ENCODE data around the gene CCDC102A. TPM values are rescaled to one million over a fixed set of nuclear protein-coding genes. Genes with fewer than 3 reads are reported as not detected.

CCDC102A gene
- polyA plus RNA-seq, 2 of the 4 experiments (the other 2 are of a cell fraction), result 8.0 to 8.3 TPM

DNA sequence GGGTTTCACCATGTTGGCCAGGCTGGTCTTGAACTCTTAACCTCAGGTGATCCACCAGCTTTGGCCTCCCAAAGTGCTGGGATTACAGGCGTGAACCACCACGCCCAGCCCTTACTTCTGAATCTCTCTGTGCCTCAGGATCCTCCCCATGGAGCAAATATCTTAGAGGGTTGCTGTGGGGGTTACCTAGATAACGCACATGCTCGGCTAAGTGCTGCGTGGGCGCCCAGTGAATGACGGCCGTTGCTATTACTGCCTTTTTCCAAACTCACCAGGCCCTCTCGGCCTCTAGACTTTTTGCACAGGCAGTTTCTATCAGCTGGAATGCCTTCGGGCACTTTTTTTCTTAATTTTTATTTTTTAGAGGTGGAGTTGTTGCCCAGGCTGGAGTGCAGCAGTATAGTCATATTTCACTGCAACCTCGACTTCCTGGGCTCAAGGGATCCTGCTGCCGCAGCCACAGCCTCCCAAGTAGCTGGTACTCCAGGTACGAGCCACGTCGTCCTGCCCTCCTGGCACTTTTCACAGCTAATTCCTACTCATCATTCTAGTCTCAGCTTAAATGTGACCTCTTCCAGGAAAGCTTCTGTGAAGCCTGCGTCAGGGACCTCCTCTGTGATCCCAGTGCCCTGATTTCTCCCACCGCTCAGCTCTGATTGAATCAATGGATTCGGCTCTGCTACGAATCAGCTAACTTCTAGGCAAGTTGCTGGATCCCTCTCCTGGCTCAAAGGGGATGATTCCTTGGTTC lies 8.6 kb downstream of the CCDC102A start:
- CTCF ChIA-PET, result interaction anchor here (1.0 to 18.0 kb wide), 6 partner anchors 8 to 107 kb away, joined by 3 to 340 read pairs (median 12); partner anchors contain the start of gene POLR2C
- WGBS (ENCODE audit: missing lambda C conversion rate), result 89% methylated on average over 19 of the region's 19 CpGs
- FAIRE-seq, result no peak

GRCh38 chr16:57527027-57527426 lies 9.3 kb downstream of the CCDC102A start:
- Histone ChIP-seq H3K4me2 (no peak overlapping the region), H3K27ac (no peak overlapping the region), H3K9me3 (no peaks in the 10 kb centered on the region), H3K4me3 (no peak overlapping the region), H3K4me1 (peaks cover 24% of the 10 kb centered on the region)
- POLR2A ChIA-PET, result no interaction called here
- WGBS (ENCODE audit: missing lambda C conversion rate), result 77% methylated on average over 4 of the region's 4 CpGs
- ATAC-seq (peak in 1 of 2 experiments; percentile 39; a peak in 2 of 6 replicates), FAIRE-seq (no peak), DNase-seq (ENCODE audit: low read depth in 1 of 2, low spot score in 1 of 2) (no peak)
- CTCF ChIA-PET, result interaction anchor here (0.7 to 18.0 kb wide), 6 partner anchors 8 to 106 kb away, joined by 3 to 340 read pairs (median 20); partner anchors contain the start of gene POLR2C
- TF ChIP-seq CHD2 (IDR thresholded peaks at IDR 0.05; ENCODE audit: low read length, partially characterized antibody) (no peak), POLR2AphosphoS2 (conservative IDR thresholded peaks at IDR 0.05; ENCODE audit: low read length) (no peak), CBX8 (IDR thresholded peaks at IDR 0.05) (no peak), HDAC2 (IDR thresholded peaks at IDR 0.05) (no peak), ZC3H11A (IDR thresholded peaks at IDR 0.05) (no peak), JUN (IDR thresholded peaks at IDR 0.05) (no peak), USF2 (IDR thresholded peaks at IDR 0.05) (no peak), FOSL2 (IDR thresholded peaks at IDR 0.05) (no peak), FOSL2 (CRISPR knock-in tag; IDR thresholded peaks at IDR 0.05) (no peak), ESRRA (IDR thresholded peaks at IDR 0.05; ENCODE audit: borderline replicate concordance, low read length) (no peak), EP300 (IDR thresholded peaks at IDR 0.05) (no peak), TFCP2L1 (CRISPR knock-in tag; IDR thresholded peaks at IDR 0.05) (no peak), SREBF2 (IDR thresholded peaks at IDR 0.05) (no peak), GATA3 (IDR thresholded peaks at IDR 0.05; ENCODE audit: borderline replicate concordance) (no peak), EHMT2 (IDR thresholded peaks at IDR 0.05; ENCODE audit: low read depth) (no peak), EHF (CRISPR knock-in tag; IDR thresholded peaks at IDR 0.05) (no peak), ZNF302 (CRISPR knock-in tag; IDR thresholded peaks at IDR 0.05) (no peak)
- TF ChIP-seq, protein P1, sequence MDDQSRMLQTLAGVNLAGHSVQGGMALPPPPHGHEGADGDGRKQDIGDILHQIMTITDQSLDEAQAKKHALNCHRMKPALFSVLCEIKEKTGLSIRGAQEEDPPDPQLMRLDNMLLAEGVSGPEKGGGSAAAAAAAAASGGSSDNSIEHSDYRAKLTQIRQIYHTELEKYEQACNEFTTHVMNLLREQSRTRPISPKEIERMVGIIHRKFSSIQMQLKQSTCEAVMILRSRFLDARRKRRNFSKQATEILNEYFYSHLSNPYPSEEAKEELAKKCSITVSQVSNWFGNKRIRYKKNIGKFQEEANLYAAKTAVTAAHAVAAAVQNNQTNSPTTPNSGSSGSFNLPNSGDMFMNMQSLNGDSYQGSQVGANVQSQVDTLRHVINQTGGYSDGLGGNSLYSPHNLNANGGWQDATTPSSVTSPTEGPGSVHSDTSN (IDR thresholded peaks at IDR 0.05), result no peak
- TF ChIP-seq, protein P2, sequence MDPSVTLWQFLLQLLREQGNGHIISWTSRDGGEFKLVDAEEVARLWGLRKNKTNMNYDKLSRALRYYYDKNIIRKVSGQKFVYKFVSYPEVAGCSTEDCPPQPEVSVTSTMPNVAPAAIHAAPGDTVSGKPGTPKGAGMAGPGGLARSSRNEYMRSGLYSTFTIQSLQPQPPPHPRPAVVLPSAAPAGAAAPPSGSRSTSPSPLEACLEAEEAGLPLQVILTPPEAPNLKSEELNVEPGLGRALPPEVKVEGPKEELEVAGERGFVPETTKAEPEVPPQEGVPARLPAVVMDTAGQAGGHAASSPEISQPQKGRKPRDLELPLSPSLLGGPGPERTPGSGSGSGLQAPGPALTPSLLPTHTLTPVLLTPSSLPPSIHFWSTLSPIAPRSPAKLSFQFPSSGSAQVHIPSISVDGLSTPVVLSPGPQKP (IDR thresholded peaks at IDR 0.05; ENCODE audit: low read depth, low read length), result no peak

More for the DNA sequence above, 8.6 kb downstream of the CCDC102A start:
- Histone ChIP-seq H3K4me3 (no peak overlapping the region), H3K4me2 (no peak overlapping the region), H3K4me1 (peaks cover 32% of the 10 kb centered on the region), H3K9me3 (no peaks in the 10 kb centered on the region), H3K27ac (no peak overlapping the region)
- DNase-seq (ENCODE audit: low read depth in 1 of 2, low spot score in 1 of 2) (no peak), ATAC-seq (no peak)
- POLR2A ChIA-PET, result interaction anchor here (0.7 kb wide), 1 partner anchor 65 kb away, joined by 3 read pairs; the partner anchor contains the start of gene POLR2C
- no peak for TF ChIP-seq ZNF302 (CRISPR knock-in tag; IDR thresholded peaks at IDR 0.05)

- DNase-seq (ENCODE audit: low read depth in 1 of 2, low spot score in 1 of 2), result no peak
- WGBS (ENCODE audit: missing lambda C conversion rate), result 93% methylated on average over 6 of the region's 6 CpGs
- no peak for FAIRE-seq
- ChIA-PET POLR2A (no interaction called here), CTCF (interaction anchor here (0.7 to 18.0 kb wide), 9 partner anchors 10 to 226 kb away, joined by 3 to 340 read pairs (median 6); partner anchors contain the start of genes DOK4 and POLR2C)
- no peak overlapping the region for H3K4me2 ChIP-seq
- TF ChIP-seq HOXB13 (CRISPR knock-in tag; IDR thresholded peaks at IDR 0.05; ENCODE audit: low read depth), result no peak
- TF ChIP-seq, protein P2 (IDR thresholded peaks at IDR 0.05; ENCODE audit: low read depth, low read length), result no peak
- TF ChIP-seq, protein P3, sequence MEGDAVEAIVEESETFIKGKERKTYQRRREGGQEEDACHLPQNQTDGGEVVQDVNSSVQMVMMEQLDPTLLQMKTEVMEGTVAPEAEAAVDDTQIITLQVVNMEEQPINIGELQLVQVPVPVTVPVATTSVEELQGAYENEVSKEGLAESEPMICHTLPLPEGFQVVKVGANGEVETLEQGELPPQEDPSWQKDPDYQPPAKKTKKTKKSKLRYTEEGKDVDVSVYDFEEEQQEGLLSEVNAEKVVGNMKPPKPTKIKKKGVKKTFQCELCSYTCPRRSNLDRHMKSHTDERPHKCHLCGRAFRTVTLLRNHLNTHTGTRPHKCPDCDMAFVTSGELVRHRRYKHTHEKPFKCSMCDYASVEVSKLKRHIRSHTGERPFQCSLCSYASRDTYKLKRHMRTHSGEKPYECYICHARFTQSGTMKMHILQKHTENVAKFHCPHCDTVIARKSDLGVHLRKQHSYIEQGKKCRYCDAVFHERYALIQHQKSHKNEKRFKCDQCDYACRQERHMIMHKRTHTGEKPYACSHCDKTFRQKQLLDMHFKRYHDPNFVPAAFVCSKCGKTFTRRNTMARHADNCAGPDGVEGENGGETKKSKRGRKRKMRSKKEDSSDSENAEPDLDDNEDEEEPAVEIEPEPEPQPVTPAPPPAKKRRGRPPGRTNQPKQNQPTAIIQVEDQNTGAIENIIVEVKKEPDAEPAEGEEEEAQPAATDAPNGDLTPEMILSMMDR (IDR thresholded peaks at IDR 0.05), result no peak
- no peak for TF ChIP-seq EHF (CRISPR knock-in tag; IDR thresholded peaks at IDR 0.05)
- TF ChIP-seq, protein P1 (IDR thresholded peaks at IDR 0.05), result no peak
- TF ChIP-seq ZC3H11A (IDR thresholded peaks at IDR 0.05), result no peak
- no peak for TF ChIP-seq RFX5 (IDR thresholded peaks at IDR 0.05)
- no peak overlapping the region for H3K4me3 ChIP-seq
- H3K27ac ChIP-seq, result no peak overlapping the region
- H3K9me3 ChIP-seq, result no peaks in the 10 kb centered on the region
- H3K4me1 ChIP-seq, result peaks cover 19% of the 10 kb centered on the region
- ATAC-seq, result no peak
Observed at GRCh38 chr16:57526498-57526897, 9.9 kb downstream of the CCDC102A start.

All from A549 (cell line).